GM12801 (cell line): Measurements from ENCODE around the gene TTLL10.

Experiments
- CTCF ChIP-seq: IDR thresholded peaks from one replicate; pipeline ENCODE4 v1.5.1; 2011; ENCODE audit warnings: control low read depth; ENCODE audit not compliant: insufficient read length; ENCODE audit errors: extremely low read depth

TTLL10 gene

GRCh38 chr1:1215881-1216605 lies 42.4 kb downstream of the TTLL10 start:
- TF ChIP-seq CTCF, result no peak

- no peak for TF ChIP-seq CTCF
These were observed 43.3 kb downstream of the TTLL10 start for GRCh38 chr1:1216770-1217620.

- TF ChIP-seq CTCF, result no peak
These were observed 44.2 kb downstream of the TTLL10 start for GRCh38 chr1:1217621-1218523.

GRCh38 chr1:1218524-1219200 lies 45.0 kb downstream of the TTLL10 start:
- no peak for TF ChIP-seq CTCF

GRCh38 chr1:1219341-1219740 lies 45.7 kb downstream of the TTLL10 start:
- TF ChIP-seq CTCF, result no peak

- no peak for TF ChIP-seq CTCF
These were observed 46.5 kb downstream of the TTLL10 start for GRCh38 chr1:1220197-1220596.
